GM12891 (cell line): ENCODE data around the gene SMYD1.

ENCODE experiments used
- DNase-seq: peaks from one replicate; pipeline ENCODE4 v3.0.0; 2011; ENCODE audit warnings: low spot score; ENCODE audit not compliant: insufficient read length
- FAIRE-seq: peaks from 2 replicates; lab custom pipeline; 2011; peaks lifted over from hg19 to GRCh38; lab: Jason Lieb, UNC
- PAX5 ChIP-seq: IDR thresholded peaks from 2 replicates; pipeline ENCODE4 v1.6.1; 2011; ENCODE audit warnings: low read length, moderate library complexity, mild to moderate bottlenecking; ENCODE audit not compliant: insufficient read depth, severe bottlenecking
- POLR2A ChIP-seq: IDR thresholded peaks from 2 replicates; pipeline ENCODE4 v1.6.1; 2011; ENCODE audit warnings: low read depth, low read length, control low read depth
- POLR2AphosphoS5 ChIP-seq: IDR thresholded peaks from 2 replicates; pipeline ENCODE4 v1.6.1; 2011; ENCODE audit warnings: low read depth, low read length, control low read depth
- POU2F2 ChIP-seq: IDR thresholded peaks from 2 replicates; pipeline ENCODE4 v1.6.1; 2011; ENCODE audit warnings: low read depth, mild to moderate bottlenecking, control low read depth, low read length, moderate library complexity
- SPI1 ChIP-seq: IDR thresholded peaks from 2 replicates; pipeline ENCODE4 v1.6.1; 2011; ENCODE audit warnings: low read depth, low read length, control low read depth
- TAF1 ChIP-seq: IDR thresholded peaks from 2 replicates; pipeline ENCODE4 v1.6.1; 2011; ENCODE audit warnings: low read depth, low read length, control low read depth

Gene SMYD1

DNA sequence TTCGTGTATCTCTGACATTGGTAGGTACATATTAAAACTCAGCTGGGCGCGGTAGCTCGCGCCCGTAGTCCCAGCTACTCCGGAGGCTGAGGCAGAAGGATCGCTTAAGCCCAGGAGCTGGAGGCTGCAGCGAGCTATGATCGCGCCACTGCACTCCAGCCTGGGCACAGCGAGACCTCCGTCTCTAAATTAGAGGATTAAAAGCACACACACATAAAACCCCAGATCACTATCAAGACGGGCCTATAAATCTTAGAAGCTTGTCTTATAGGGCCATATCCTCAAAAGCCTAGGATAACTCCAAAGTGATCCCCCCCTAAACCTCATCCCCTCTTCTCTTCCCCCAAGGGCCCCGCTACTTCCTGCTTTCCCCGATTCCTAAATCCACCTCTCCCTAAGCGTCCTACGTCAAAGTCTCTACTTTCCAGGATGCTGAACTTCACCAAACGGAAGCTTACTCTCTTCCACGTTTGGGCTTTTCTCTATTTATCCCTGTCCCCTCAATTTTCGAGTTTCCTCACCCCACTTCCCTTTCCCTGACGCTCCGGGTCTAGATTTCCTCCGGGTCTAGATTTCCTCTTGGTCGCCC is 12.7 kb upstream of the SMYD1 start:
- FAIRE-seq: no peak

DNA sequence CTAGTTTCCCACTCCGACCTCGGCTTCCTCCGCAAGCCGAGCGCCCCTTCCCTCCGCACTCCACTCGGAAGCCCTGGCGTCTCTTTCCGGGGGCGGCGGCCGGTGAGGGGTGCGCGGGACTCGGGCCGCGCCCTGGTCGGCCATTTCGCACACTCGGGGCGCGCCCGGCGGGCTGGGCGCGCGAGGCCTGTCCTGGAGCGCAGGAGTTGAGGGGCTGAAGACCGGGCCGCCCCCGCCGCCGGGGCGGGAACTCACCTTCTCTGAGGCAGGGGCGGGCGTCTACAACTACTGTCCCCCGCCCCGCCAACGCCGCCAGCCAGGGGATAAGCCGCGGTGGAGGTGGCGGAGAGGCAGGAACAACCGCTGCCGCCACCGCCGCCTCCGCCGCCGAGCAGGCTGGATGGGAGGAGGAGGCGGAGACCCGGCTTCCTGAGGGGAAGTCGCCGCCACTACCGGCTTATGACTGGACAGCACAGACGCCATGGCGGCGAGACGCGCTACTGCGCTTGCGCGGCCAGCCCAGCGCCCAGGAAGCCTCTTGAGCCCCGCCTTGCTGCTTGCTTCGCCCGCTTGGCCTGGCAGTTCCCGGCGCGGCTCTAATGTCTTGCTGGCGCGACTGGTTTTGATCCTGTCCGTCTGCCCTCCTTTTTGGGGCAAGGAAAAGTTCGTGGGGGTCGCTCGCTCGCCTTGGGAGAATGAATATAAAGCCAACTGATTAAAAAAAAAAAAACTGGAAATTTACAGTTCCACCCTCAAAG is 12.1 kb upstream of the SMYD1 start, which contains the start of gene KRCC1:
Gene KRCC1, minus strand, starts transcription at position 413 of the 758 bp plus-strand sequence. CDS start 27,220 bp downstream, outside the sequence.
- FAIRE-seq: peak; percentile 89
- TF ChIP-seq SPI1 (peak; percentile 73), POLR2A (peak; percentile 93), TAF1 (peak; percentile 75), POLR2AphosphoS5 (peak; percentile 94), POU2F2 (no peak)
- peak; percentile 87 for DNase-seq

More for the DNA sequence above, 12.7 kb upstream of the SMYD1 start:
- peak; percentile 6 for DNase-seq
- TF ChIP-seq POLR2AphosphoS5 (no peak), SPI1 (peak; percentile 42)

DNA sequence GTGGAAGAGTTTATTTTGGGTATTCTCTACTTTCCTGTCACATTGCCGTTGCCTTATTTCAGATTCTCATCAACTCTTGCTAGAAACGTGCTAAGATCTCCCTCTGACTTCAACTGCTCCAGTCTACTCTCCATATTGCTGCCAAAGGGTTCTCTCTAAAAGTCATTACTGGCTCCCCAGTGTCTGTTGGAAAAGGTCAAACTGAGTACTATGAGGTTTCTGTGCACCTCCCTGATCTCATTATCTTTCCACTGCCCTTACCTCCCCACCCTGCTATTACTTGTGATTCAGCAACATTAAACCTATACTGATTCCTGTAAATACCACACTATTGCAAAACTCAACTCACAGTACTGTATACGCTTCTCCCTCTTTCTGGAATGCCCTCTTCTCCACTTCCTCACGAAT is 10.2 kb upstream of the SMYD1 start:
- DNase-seq (no peak), FAIRE-seq (no peak)
- TF ChIP-seq POU2F2 (no peak), SPI1 (no peak), TAF1 (no peak), POLR2AphosphoS5 (no peak), POLR2A (no peak), PAX5 (no peak)

DNA sequence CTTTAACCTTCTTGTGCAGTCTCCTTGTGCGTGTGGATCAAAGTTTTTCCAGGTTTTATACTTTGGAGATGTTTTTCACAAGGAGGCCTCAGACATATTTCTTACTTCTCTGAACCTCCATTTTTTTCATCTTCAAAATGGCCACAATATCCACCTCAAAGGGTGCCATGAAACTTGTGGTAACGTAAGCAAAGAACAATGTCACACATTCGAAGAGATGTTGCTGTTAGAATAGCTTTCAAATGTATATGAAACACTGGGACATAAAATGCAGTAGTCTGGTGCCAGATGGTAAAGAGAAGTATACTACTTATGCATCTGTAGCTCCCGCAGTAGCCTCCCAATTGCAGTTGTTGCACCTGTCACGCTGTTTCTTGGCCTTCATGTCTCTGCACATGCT is 9.4 kb upstream of the SMYD1 start:
- DNase-seq (no peak), FAIRE-seq (no peak)
- TF ChIP-seq POU2F2: no peak
- no peak for TF ChIP-seq POLR2AphosphoS5
- TF ChIP-seq SPI1: no peak
- TF ChIP-seq PAX5: no peak
- no peak for TF ChIP-seq TAF1
- TF ChIP-seq POLR2A: no peak

DNA sequence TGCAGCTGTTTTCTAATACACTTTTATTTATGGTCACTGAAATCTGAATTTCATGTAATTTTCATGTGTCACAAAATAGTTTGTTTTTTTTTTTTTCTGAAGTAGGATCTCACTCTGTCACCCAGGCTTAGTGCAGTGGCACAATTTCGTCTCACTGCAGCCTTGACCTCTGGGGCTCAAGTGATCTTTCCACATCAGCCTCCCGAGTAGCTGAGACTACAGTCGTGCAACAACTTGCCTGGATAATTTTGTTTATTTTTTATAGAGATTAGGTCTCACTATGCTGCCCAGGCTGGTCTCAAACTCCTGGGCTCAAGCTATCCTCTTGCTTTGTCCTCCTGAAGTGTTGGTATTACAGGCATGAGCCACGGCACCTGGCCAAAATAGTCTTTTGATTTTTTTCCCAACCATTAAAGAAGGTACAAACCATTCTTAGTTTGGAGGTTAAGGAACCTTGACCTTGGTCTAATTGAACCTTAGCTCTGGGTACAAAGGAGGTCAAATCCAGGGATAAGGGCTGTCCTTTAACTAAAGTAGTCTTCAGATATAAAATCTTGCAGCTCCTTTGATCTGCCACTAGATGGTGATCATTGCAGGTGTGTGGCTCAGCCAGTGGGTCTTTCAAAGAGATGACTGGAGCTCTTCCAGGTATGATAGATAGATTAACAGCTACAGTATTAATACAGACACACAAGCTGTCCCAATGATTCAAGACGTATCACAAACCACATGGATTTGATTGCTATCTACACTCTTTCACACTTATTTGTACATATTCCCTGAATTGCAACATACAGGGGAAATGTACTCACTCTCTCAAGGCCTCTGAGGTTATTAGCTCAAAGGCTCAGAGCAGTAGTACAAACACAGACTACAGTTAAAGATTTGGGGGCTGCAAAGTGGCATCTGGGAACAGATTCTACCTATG is 7.4 kb upstream of the SMYD1 start:
- DNase-seq (peak; percentile 28), FAIRE-seq (no peak)
- TF ChIP-seq POU2F2: no peak
- no peak for TF ChIP-seq POLR2A
- no peak for TF ChIP-seq SPI1
- TF ChIP-seq PAX5: no peak
- no peak for TF ChIP-seq TAF1
- TF ChIP-seq POLR2AphosphoS5: no peak

DNA sequence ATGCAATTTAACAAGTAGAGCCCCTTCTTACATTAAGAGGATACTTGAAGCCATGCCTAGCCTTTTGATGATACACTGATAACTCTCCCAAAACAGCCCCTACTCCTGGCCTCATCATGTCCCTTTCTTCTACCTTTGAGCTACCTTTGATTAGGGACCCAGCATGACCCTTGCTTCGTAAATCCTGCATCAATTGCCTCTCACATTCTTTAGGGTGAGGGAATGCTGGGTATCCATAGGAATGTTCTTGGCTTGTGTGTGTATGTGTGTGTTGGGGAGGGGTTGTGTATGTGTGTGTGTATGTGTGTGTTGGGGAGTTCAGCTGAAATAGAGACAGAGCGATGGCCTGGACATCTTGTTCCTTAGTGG is 6.7 kb upstream of the SMYD1 start:
- DNase-seq (no peak), FAIRE-seq (no peak)
- TF ChIP-seq POLR2AphosphoS5: no peak
- no peak for TF ChIP-seq POU2F2
- no peak for TF ChIP-seq POLR2A
- TF ChIP-seq PAX5: no peak
- TF ChIP-seq TAF1: no peak
- no peak for TF ChIP-seq SPI1

DNA sequence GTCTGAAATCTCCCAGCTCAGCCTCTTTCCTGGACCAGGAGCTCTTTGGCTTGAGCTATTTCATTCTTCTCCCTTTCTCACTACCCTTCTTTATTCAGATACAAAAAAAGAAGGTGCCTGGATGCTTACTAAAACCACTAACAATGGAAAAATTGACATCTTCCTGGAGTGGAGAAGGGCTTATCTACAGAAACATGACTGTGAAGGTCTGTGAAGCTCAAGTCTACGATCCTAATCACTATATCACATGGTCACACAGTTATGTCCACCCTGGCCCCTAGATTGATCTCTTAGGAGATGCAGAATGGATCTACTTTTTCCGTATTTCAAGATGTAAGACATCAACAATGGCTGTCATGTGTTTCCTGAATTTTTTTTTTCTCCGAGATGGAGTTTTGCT is 6.3 kb upstream of the SMYD1 start:
- TF ChIP-seq SPI1: no peak
- no peak for TF ChIP-seq PAX5
- TF ChIP-seq POU2F2: no peak
- TF ChIP-seq POLR2A: no peak
- FAIRE-seq (no peak), DNase-seq (no peak)

DNA sequence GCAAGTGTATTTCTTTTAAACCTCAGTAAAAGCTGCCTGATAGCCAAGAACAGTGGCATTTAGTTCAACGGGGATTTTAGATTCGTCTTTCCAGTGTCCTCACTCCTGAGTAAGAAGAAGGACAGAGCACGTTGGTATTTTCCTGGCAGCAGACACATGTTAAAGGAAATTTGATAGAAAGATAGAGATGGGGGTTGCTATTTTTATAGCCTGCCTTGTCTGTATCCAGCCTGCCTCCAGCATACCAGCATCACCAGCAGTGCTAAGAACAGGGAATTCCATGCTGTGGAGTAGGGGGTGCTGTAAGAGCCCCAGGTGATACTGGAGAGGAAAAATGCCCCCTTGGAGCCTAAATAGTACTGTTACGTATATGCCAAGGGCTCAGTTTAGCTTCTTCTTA is 1.1 kb upstream of the SMYD1 start:
- no peak for DNase-seq
- TF ChIP-seq POLR2A (no peak), POLR2AphosphoS5 (no peak), TAF1 (no peak), PAX5 (no peak), SPI1 (no peak), POU2F2 (no peak)
- no peak for FAIRE-seq

DNA sequence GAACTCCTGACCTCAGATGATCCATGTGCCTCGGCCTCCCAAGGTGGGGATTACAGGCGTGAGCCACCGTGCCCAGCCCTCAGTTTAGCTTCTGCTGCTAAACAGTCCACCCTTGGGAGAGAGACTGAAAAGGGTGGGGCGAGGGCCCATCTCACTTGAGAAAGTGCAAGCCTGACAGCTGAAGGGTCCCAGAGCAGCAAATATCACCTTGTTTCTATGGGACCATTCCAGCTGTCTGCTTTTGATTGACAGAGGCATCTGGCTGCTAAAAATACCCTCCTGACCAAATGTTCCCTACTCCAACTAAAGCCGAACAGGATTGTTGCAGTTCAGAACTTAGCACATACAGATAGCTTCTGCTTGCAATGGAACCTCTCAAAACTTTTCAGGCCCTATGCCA is 436 bp upstream of the SMYD1 start:
- DNase-seq (no peak), FAIRE-seq (no peak)
- TF ChIP-seq PAX5 (no peak), POLR2A (no peak), TAF1 (no peak), POLR2AphosphoS5 (no peak), SPI1 (no peak), POU2F2 (no peak)

DNA sequence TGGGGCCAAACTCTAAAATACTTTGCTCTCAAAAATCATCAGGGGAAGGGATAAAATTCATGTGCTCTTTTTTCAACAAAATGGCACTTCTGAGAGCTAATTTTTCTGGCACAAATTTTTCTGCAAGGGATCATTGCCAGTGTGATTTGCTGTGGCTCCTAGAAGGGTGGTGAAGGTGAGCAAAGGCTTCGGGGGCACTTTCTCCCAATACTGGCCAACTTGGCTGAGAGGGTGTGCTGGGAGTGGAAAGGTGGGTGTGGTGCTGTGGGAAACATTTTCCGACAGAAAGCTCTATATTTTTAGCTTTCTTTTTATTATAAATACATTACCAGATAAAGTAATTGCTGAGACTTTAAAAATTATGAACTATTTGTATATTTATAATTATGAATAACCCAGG is 419 bp downstream of the SMYD1 start:
- FAIRE-seq (no peak), DNase-seq (no peak)
- TF ChIP-seq POLR2A (no peak), POU2F2 (no peak)
